NCI-H1436 (cell line): ENCODE measurements around the gene ASPG.

ENCODE experiments used
- DNase-seq: peaks from one replicate; lab custom pipeline; 2025; lab: John Stamatoyannopoulos, UW

The ASPG gene

DNA sequence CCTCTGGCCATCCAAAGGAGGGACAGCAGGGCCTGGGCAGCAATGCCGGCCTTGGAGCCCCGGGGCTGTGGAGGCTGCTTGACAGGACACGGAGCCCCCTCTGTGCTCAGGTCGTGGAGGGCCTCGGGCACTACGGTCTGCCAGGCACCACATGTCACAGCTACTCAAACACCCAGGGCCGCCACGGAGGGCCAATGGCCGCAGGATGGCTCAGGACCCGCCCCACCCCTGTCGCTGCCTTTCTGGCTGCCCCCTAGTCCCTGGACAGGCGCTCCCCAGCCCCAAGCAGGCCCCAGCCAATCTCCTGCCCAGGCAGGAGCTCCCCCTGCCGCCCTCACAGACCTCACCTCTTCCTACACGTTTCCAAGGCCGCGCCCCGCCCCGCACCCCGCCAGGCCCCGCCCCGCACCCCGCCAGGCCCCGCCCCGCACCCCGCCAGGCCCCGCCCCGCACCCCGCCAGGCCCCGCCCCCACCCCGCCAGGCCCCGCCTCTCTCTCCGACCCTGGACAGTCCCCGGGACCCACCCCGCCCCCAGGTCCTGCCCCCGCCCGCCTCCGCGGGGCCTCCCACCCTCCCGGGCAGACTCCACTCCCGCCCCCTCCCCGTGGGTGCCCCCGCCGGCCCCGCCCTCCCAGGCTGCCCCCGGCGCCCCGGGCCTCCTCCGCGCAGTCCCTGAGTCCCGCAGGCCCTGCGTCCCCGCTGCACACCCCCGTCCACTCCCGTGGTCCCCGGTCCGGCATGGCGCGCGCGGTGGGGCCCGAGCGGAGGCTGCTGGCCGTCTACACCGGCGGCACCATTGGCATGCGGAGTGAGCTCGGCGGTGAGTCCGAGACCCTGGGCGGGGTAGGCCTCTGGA, at the start of gene ASPG:
TSS of gene ASPG (plus strand) at position 669 of the 857 bp plus-strand sequence. CDS start at position 740, 71 bp downstream.
- DNase-seq = no peak

DNA sequence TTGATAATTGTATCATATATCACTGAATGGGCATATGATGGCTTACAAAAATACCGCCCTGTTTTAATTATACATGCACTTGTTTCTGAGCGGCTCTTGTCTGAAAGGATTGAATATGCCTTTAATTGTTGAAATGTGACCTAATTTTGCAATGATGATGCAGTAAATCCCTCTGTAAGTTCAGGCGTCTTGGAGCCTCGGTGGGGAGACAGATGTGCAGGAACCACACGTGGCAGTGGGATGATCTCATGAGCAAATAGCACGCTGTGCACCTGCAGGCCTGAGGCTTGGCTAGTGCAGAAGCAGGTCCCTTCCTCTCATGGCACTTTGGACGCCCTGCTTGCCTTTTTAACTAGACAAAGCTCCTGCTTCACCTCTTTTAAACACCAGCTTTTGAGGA, 49.3 kb upstream of the ASPG start:
- no peak for DNase-seq

DNA sequence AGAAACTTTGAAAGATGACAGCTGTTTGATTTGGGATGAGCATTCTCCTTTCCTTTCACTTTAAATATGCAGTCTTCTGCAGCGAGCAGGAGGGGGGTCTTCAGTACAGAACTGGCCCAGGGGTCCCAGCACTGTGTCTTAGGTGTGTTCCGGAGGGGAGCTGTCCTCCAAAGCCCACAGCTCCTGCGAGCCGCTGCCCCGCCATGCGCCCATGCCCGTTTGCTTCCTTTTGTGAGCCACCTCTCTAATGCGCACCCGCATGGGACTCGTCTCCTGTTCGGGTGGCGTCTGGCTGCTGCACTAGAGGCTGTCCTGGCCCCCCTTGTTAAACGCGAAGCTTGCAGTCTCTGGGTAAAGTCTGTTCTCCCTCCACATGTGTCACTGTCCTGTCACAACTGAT, 48.4 kb upstream of the ASPG start:
- DNase-seq = no peak

DNA sequence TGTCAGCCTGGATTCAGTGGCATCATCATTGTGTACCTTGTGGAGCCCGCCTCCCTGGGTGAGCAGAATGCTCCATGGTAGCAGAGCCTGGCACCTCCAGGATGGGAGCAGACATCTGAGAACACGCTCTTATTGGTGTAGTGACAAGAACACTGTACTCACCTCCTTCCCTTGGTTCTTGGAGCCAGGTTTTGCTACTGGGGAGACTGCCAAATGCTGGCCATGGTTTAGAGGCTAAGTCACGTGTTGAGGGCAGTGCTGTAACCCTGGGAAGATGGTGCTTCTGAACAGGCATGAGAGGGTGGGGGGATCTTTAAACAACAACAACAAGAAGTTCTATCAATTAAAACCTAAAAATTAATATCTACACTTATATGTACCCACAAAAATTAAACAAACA, 47.6 kb upstream of the ASPG start:
- DNase-seq = no peak

DNA sequence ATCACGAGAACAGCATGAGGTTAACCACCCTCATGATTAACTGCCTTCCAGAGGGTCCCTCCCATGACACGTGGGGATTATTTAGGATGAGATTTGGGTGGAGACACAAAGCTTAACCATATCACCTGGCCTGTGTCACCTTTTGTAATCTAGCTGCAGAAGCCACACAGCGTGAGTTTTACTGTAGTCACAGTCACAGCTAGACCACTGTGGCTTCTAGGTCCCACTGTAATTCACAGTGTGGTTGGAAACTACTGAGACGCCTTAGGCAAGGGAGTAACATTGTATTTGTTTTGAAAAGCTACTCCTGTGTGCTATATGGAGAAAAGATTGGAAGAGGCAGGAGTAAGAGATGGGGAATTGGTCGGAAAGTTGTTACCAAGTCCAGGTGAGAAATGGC, 46.3 kb upstream of the ASPG start:
- no peak for DNase-seq

DNA sequence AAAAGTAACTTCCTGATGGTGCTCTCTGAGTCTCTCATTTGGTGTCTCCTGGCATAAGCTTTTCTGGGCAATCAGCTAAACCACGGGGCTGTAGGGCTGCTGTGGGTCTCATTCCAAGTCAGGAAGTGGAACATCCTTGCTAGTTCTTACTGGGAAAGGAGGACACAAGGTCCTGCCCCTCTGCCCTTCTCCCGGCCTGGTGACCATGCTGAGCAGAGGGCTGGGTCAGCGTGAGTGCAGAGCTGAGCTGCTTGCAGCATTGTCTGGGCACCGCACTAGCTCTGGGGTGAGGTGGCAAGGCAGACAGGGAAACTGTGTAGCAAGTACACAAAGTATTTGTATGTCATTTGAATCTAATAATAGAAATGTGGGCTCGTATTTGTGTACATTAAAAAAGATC, 45.0 kb upstream of the ASPG start:
- DNase-seq = no peak

DNA sequence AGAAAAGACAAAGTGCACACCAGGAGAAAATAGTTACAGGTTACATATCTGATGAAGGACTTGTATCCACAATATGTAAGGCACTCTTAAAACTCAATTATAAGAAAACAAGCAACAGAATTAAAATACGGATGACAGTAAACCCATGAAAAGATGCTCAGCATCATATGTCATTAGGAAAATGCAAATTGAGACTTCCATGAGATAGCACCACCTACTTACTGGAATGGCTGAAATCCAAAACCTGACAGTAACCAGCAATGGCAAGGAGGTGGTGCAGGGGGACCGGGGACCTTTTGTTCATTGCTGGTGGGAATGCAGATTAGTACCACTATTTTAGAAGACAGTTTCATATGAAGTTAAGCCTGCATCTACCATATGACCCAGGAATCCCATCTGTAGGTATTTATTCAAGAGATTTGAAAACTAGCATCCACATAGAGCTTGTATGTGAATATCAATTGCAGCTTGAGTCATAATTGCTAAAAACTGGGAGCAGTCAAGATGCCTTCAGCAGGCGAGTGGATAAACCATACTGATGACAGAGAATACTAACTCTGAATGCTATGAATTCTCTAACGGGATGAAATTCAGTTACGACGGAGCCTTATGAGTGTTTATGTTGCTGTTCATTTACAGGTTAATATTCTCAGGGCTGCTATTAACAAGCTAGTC, 43.9 kb upstream of the ASPG start:
- DNase-seq = no peak

DNA sequence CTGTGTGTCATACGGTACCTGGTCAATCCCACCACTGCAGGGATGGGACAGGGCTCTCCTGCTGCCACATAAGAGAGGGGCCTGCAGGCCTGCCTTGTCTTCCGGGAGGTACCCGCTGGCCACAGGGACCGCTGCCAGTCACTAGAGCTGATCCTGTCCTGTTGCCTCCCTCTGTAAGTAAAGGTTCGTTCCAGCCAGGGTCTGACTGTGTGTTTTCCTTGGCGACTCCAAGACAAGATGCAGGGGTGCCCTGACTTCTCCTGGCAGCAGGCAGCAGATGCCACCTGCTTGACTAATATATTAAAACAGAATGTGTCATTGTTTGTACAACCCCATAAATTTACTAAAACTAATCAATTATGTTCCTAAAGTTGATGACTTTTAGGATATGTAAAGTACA, 41.5 kb upstream of the ASPG start:
- no peak for DNase-seq

DNA sequence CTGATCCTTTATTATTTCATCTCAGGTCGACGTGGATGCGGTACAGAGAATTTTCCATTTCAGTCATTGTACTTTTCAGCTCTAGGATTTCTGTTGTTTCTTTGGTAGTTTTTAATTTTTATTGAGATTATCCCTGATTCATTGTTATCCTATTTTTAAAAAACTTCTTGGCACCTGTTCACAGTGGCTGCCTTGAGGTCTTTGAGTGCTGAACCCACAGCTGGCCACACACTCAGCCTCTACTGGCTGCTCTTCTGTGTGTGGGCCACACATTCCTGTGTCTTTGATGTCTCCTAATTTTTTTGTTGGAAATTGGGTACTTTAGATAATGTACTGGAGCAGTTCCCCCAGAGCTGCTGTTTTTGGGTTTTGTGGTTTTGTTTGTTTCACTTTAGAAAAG, 37.7 kb upstream of the ASPG start:
- DNase-seq = no peak

DNA sequence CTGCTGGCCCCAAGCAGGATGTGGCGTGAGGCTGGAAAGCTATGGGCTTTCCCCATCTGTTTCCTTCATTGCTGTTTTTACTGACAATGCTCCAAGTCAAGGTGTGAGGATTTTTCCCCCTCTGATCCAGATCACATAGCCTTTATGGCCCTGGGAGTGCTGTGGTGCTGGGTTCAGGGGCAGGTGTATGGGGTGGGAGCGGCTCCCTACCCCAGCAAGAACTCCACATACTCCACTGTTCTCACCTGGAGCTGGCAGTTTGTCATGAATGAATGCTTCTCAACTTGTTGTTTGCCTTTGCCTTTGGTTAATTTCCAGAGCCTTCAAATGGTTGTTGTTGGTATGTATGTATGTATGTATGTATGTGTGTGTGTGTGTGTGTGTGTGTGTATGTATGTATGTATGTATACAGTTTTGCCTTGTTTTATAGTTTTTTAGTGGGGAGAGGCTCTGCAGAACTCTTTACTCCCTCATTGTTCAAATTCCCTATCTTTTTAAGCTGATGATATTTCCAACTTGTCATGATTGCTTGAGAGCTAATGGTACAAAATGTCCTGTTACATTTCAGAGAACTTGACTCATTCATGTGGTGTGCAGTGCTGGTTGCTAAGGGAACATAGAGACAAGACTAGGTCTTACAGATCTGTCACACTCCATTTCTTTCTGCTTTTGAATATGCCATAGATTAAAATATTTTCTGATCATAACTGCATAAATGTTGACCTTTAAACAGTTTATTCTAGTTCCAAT, 36.6 kb upstream of the ASPG start:
- no peak for DNase-seq

DNA sequence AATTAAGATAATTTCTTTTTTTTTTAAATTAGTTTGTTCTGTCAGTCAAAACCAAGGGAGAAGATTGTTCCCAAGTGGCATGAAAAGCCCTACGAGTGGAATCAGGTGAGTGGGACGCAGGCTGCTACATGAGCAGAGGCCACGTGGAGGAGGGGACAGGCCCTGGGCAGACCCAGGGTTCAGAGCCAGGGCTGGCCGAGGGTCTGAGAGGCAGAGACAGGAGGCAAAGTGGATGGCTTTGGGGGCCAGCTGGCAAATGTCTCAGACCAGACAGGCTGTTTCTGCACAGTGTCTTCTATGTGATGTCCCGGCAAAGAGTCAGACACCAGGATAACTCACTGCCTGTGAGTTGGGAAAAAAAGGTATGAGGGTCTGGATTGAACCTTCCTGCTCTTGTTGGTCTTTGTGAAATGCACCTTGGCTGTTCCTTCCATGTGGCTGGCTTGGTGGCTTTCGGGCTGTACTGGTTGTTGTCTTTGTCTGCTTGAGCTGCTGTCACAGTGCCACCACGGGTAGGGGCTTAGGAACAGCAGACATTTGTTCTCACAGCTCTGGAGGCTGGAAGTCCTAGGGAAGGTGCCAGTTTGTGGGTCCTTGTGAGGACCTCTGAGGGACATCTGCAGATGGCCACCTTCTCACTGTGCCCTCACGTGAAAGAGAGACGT, 35.8 kb upstream of the ASPG start:
- DNase-seq = no peak

DNA sequence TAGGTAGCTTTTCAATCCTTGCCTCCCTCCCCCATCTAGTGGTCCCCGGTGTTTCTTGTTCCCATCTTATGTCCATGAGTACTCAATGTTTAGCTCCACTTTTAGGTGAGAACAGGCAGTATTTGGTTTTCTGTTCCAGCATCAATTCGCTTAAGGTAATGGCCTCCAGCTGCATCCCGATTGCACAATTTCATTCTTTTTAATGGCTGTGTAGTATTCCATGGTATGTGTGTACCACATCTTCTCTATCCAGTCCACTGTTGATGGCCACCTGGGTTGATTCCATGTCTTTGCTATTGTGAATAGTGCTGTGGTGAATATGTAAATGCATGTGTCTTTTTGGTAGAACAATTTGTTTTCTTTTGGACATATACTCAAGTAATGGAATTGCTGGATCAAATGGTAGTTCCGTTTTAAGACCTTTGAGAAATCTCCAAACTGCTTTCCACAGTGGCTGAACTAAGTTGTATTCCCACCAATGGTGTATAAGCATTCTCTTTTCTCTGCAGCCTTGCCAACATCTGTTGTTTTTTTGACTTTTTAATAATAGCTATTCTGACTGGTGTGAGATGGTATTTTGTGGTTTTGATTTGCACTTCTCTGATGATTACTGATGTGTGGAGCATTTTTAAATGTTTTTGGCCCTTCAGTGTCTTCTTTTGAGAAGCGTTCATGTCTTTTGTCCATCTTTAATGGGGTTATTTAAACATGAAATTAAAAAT, 34.2 kb upstream of the ASPG start:
- DNase-seq = no peak

DNA sequence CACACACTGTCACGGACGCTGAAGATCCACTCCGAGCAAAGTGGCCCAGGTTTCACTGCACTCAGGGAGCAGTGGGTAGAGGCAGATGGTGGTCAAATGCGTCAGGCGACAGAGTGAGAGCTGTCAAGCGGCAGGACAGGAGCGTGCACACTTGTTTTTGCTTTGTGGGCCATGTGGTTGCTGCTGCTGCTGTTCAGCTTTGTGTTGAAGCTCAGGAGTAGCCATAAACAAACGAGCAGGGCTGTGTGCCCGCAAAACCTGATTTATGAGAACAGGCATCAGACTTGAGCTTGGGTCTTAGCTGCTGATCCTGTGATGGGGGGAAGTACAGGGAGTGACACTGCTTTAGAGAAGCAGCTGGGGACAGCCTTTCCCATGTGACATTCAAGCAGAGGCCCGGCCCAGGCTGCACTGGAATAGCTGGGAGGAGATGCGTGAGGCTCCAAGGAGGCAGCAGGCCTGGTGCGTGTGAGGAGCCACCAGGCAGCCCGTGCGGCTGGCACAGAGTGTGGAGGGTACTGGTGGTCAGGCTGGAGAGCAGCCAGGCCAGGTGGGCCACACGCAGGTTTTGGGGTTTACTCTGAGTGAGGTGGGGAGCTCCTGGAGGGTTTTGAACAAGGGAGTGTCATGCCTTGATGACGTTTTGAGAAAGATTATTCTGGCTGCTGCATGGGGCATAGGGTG, 31.1 kb upstream of the ASPG start:
- DNase-seq = no peak

DNA sequence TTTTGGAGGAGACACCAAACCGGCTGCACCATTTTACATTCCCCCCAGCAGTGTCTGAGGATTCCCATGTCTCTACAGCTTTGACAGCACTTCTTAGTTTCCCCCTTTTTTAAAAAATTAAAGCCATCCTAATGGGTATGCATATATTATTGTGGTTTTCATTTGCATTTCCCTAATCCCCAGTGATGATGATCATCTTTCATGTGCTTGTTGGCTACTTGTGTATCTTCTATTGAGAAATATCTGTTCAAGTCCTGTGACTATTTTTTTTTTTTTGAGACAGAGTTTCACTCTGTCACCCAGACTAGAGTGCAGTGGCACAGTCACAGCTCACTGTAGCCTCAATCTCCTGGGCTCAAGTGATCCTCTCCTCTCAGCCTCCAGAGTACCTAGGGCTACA, 23.2 kb upstream of the ASPG start:
- no peak for DNase-seq

DNA sequence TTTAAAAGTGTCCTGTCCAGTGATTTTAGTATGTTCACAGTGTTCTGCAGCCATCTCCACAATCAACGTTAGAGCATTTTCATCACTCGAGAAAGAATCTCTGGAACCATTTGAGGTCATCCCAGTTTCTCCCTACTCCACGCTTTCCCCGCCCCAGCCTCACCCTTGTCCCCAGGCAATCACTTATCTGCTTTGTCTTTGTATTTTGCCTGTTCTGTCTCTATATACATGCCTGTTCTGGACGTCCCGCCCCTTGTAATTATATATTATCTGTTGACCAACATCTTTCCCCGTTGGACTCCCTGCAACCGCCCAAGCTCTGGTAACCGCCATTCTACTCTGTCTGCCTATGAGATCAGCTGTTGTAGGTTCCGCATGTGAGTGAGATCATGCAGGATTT, 21.5 kb upstream of the ASPG start:
- DNase-seq = no peak

DNA sequence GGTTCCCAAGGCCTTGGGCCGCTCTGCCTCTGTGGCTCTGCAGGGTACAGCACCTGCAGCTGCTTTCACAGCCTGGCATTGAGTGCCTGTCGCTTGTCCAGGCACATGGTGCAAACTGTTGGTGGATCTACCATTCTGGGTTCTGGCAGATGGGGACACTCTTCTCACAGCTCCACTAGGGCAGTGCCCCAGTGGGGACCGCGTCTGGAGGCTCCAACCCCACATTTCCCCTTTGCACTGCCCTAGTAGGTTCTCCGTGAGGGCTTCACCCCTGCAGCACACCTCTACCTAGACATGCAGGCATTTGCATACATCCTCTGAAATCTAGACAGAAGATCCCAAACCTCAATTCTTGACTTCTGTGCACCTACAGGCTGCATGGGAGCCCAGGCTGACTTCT, 19.2 kb upstream of the ASPG start:
- no peak for DNase-seq

DNA sequence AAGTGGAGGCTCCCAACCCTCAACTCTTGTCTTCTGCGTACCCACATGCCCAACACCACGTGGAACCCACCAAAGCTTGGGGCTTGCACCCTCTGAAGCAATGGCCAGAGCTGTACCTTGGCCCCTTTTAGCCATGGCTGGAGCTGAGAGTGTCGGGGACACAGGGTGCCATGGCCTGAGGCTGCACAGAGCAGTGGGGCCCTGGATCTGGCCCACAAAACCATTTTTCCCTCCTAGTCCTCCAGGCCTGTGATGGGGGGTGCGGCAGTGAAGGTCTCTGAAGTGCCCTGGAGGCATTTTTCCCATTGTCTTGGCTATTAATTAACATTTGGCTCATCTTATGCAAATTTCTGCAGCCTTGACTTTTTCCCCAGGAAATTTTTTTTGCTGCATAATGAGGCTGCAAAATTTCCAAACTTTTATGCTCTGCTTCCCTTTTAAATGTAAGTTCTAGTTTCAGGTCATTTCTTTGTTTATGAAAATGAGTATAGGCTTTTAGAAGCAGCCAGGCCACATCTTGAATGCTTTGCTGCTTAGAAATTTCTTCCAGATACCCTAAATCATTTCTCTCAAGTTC, 18.7 kb upstream of the ASPG start:
- DNase-seq = no peak

DNA sequence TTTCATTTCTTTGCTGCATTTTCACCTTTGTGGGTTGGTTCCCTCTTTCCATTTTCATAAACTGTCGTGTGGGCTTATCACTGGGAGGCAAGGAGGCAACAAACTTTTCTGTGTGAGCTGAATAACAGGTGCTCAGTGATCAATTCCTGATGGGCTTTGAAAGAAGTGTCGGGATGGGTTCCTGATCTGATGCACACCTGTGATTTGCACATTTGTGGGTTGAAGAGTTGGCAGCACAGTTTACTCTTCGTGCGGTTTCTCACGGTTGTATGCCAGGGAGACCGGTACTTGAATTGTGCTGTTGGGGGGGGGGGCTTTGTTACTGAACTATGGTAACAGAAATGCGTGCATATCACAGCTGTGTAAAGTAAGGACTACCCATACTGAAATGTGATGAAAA, 16.0 kb upstream of the ASPG start:
- DNase-seq = no peak

DNA sequence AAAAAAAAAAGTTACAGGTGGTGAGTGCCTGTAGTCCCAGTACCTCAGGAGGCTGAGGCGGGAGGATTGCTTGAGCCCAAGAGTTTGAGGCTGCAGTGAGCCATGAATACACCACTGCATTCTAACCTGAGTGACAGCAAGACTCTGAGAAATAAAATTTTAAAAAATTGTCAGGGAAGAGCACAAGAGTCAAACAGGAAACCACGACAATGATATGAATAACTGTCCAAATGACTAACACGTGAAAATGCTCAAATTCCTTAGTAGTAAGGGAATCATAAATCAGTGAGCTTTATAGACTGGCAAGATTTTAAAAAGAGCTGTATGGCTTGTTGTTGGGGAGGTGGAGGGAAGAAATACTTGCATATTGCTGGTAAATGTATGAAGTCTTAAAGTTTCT, 12.9 kb upstream of the ASPG start:
- no peak for DNase-seq

DNA sequence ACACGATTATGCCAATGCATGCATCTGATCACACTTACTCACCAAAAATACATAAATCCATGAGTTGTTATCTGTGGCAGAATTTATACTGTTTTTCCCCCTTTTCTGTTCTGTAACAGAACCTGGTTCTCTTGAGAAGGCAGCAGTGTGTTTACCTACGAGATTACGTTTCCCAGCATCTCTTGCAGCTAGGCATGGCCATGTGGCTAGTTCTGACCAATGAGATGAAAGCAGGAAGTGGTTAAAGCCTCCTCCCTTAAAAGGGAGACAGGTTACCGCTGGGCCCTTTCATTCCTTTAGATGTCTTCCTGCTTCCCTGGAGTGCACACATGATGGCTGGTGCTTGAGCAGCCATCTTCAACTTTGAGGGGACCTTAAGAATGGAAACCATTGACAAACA, 11.7 kb upstream of the ASPG start:
- no peak for DNase-seq
